Measurements from ENCODE around the gene BTG1.

- TF ChIP-seq FOXA1 (IDR thresholded peaks at IDR 0.05) (no peak), ARNT (IDR thresholded peaks at IDR 0.05) (no peak), PKNOX1 (IDR thresholded peaks at IDR 0.05) (no peak), SP1 (IDR thresholded peaks at IDR 0.05) (no peak), ZNF384 (IDR thresholded peaks at IDR 0.05) (no peak), L3MBTL2 (conservative IDR thresholded peaks at IDR 0.05) (no peak)
These were observed 30.8 kb downstream of the BTG1 start for GRCh38 chr12:92114834-92115233.

Measured in HEK293T (cell line).